Measurements from ENCODE around the gene TSACC.
"Not testable (repeated sequence)": the region's sequence is repeated elsewhere in the genome, so short reads cannot be mapped to it uniquely, and the experiment has no call there.

TSACC gene

DNA sequence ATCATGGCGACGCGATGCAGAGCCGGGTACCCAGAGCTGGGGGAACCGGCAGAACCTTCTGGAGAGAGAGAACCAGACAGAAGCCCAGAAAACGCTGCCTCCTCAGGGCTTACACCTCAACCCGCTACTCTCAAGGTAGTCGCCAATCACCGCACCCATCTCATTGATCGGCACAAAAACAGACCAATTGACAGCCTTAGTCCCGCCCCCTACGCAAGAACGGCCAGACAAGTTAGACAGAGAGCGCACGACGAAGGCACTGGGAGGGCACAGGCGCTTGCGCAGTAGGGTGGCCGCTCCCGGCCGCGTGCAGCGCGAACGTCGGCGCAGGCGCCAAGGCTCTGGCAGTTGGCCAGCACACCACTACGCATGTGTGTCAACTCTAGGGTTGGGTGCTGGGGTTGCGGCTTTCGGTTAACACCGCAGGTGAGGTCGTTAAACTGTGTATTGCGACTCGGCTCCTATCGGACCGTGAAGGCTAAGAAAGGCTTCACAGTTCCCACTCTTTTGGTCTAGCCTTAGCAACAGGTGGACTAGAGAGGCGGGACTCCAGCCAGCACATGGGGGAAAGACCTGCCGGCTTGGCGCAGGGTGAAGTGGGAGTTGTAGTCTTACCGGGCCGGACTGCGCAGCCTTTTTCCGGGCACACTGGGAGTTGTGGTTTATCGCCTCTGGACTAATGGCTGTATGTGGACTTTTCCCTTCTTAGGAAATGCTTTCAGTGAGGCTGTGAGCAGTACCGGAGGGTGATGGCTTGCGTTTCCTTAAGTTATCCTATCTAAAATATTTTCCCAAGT is at the start of gene TSACC, which contains the start of gene CCT3:
TSACC (plus strand) TSS at position 347 of the 797 bp plus-strand sequence. CDS start 1,232 bp downstream, outside the sequence.
CCT3 (minus strand) TSS at position 113 of the 797 bp plus-strand sequence; CDS start at position 5, 108 bp downstream.
- peak; percentile 100 for DNase-seq (ENCODE audit: low spot score)

GRCh38 chr1:156289857-156290256 is 48.5 kb upstream of the TSACC start:
- DNase-seq (ENCODE audit: low spot score), result no peak

GRCh38 chr1:156291226-156292061 is 46.9 kb upstream of the TSACC start:
- DNase-seq (ENCODE audit: low spot score), result peak; percentile 75

GRCh38 chr1:156293098-156293434 is 45.3 kb upstream of the TSACC start:
- DNase-seq (ENCODE audit: low spot score), result no peak

DNA sequence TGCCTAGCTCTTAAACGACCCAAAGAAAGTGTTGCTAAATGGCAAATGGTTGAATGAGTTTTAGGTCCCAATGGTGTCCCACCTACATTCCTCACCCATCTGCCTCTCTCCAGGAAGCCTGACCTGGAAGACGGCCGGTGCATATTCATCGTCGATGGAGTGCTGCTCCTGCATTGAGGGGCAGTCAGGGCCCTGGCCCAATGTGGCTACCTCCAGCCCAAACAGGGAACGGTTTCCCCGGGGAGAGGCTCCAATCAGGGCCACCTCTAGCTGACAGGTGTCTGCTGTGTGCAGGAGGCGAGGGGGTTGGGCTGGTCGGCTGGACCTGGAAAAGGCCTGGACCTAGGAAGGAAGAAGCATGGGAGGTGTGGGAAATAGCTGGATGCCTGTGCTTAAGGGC is 44.4 kb upstream of the TSACC start:
- no peak for DNase-seq (ENCODE audit: low spot score)

DNA sequence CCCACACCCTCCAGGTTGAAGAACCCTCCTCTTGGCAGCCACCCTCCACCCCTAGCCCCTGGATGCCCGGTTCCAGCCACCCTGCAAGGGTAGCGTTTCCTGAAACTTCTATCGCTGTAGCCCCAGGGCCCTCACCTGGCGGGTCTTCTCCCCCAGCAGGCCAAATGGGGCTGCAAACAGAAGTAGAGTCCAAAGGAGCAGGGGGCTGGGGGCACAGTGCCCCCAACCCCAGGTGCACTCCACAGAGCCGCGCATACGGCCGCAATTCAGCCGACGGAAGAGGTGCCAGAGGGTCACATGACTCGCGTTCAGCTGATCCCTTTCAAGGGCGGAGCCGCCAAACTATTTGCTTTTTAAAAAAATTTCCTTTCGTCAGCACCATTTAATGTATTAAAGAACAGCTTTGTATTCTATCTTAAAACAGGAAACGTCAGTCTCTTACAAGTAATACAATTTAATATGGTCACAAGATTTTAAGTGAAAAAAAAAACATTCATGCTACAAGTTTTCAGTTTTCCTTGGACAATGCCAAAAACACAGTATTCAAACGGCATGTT is 42.9 kb upstream of the TSACC start, which contains the start of gene GLMP:
GLMP (minus strand) TSS at position 289 of the 557 bp plus-strand sequence; CDS start at position 255, 34 bp downstream.
- peak; percentile 75 for DNase-seq (ENCODE audit: low spot score)

GRCh38 chr1:156298852-156299357 is 39.4 kb upstream of the TSACC start, which contains the start of gene VHLL:
VHLL (minus strand) TSS chr1:156299307; CDS start chr1:156299189, 118 bp downstream.
- no peak for DNase-seq (ENCODE audit: low spot score)

DNA sequence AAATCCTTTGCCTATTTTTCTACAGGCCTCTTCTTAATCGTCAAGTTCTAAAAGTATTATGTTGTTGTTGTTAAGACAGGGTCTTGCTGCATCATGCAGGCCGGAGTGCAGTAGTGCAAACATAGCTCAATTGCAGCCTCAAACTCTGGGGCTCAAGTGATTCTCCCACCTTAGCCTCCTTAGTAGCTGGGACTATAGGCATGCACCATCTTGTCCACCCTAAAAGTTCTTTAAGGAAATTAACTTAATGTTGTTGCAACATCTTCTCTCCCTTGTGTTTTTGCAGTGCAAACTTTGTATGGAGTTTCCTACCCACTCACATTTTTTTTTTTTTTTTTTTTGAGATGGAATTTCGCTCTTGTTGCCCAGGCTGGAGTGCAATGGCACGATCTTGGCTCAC is 35.1 kb upstream of the TSACC start:
- no peak for DNase-seq (ENCODE audit: low spot score)

DNA sequence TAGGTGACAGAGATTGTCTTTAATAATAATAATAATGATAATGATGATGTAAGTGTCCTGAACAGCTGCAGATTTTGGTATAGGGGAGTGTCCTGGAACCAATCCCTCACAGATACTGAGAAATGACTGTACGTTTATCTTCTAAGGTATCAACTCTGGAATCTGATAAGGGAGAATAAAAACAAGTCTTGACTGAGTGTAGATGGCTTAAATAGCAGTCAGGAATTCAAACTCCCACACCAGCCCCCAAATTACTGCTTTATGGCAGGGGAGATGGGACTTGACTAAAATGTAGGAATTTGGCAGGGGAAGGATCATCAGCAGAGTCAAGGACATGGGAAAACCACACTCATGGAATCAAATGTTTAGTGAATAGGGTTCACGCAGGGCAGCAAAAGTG is 33.1 kb upstream of the TSACC start:
- DNase-seq (ENCODE audit: low spot score), result no peak

GRCh38 chr1:156308078-156308477 is 30.2 kb upstream of the TSACC start:
- DNase-seq (ENCODE audit: low spot score), result no peak

GRCh38 chr1:156310962-156311361 is 27.4 kb upstream of the TSACC start:
- no peak for DNase-seq (ENCODE audit: low spot score)

DNA sequence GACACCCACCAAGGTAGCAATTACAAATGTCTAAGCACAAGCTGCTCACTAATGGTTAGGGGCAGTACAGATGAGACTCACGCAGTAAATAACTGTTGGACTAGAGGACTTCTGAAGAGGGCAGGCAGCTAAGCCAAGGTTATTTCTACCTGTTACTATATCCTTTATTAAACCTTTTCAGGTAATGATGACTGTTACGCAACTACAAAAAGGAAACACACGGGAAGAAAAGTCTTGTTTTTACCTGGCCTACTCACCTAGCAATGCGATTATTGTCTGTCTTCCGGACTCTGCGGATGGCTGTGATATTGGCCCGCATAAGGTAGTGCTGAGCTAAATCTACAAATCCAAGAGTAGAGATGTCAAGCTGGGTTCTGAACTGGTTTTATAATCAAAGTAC is 21.4 kb upstream of the TSACC start:
- DNase-seq (ENCODE audit: low spot score), result no peak

DNA sequence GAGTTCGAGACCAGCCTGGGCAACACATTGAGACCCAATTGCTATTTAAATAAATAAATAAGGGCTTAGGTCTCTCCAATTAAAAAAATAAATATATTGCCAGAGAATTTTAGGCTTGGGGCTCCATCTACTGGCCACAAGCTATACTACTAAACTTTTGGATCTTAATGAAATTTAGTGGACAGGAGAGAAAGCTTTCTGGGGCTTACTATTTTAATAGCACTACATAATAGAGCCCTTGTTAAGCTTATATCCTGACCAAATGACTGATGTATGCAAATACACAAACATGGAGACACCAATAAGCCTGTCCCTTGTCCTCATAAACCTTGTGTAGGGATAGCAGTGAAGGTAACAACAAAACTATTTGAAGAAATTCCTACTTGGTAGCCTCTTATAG is 18.7 kb upstream of the TSACC start:
- peak; percentile 17 for DNase-seq (ENCODE audit: low spot score)

DNA sequence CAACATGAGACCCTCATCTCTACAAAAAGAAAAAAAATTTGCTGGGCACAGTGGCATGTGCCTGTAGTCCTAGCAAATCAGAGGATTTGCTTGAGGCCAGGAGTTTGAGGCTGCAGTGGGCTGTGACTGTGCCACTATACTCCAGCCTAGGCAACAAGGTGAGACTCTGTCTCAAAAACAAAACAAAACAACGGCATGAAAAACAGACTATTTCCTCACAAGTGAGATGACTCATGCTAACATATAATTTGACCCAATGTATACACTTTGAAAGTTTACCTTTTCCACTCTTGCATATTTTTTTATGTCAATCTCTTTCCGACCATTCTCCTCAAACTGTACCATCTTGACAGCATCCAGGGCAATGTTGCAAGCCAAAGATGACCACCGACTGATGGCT is 17.8 kb upstream of the TSACC start:
- DNase-seq (ENCODE audit: low spot score), result no peak

DNA sequence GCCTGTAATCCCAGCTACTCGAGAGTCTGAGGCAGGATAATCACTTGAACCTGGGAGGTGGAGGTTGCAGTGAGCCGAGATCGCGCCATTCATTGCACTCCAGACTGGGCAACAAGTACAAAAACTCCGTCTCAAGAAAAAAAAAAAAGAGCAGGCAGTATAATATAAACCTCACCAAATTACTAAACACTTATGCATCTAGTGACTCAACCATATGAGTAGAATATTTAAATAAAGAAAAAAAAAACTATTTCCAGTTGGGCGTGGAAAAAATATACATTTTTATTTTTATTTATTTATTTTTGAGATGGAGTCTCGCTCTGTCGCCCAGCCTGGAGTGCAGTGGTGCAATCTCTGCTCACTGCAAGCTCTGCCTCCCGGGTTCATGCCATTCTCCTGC is 15.1 kb upstream of the TSACC start:
- DNase-seq (ENCODE audit: low spot score), result not testable (repeated sequence)

DNA sequence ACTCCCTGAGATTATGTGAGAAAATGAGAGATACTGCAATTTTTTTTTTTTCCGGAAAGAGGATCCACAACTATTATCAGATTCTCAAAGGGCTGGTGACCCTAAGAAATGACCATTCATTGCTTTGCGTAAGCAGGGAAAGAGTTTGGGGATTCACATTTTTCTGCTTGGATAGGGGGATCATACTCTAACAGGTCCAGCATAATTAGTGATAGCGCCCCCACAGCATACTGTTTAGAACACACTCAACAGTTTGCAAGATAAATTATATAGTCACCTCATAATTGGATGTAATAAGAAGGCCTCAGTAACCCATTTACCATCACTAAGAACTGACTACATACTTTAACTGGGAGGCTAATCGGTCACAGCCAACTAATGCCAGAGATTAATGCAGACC is 2.1 kb upstream of the TSACC start:
- no peak for DNase-seq (ENCODE audit: low spot score)

GRCh38 chr1:156337052-156337887 is 1.1 kb upstream of the TSACC start:
- no peak for DNase-seq (ENCODE audit: low spot score)

GRCh38 chr1:156337888-156338179 is 492 bp upstream of the TSACC start:
- DNase-seq (ENCODE audit: low spot score), result no peak

- no peak for DNase-seq (ENCODE audit: low spot score)
Measured at GRCh38 chr1:156342166-156342955, 4.0 kb downstream of the TSACC start.

GRCh38 chr1:156344409-156344808 is 6.1 kb downstream of the TSACC start:
- DNase-seq (ENCODE audit: low spot score), result no peak

DNA sequence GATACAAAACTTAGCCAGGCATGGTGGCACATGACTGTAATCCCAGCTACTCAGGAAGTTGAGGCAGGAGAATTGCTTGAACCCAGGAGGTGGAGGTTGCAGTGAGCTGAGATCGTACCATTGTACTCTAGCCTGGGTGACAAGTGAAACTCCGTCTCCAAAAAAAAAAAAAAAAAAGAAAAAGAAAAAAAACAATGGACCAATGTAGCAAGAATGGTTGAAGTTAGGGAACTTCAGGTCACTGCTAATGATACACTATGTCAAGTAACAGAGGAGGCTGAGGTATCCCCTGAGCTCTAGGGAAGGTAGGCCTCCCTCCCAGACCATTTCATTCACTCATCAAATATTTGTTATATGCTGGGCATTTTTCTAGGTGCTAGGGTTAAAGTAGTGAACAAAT is 7.7 kb downstream of the TSACC start:
- DNase-seq (ENCODE audit: low spot score), result not testable (repeated sequence)

Data from pons (tissue), 1 donor.